HTR-8/SVneo (cell line): ENCODE data around the gene POC1A.

Experiments
- DNase-seq: peaks from one replicate; pipeline ENCODE4 v3.0.0; 2011; ENCODE audit warnings: low spot score, mixed read lengths; ENCODE audit not compliant: insufficient read length
- FAIRE-seq: peaks from 2 replicates; lab custom pipeline; 2011; peaks lifted over from hg19 to GRCh38; lab: Jason Lieb, UNC

The POC1A gene

GRCh38 chr3:52154135-52155094, at the start of gene POC1A:
Gene POC1A, minus strand, starts transcription at chr3:52154423. Its CDS starts 51 bp downstream, at chr3:52154372.
- DNase-seq (peak; percentile 97), FAIRE-seq (peak; percentile 98)

DNA sequence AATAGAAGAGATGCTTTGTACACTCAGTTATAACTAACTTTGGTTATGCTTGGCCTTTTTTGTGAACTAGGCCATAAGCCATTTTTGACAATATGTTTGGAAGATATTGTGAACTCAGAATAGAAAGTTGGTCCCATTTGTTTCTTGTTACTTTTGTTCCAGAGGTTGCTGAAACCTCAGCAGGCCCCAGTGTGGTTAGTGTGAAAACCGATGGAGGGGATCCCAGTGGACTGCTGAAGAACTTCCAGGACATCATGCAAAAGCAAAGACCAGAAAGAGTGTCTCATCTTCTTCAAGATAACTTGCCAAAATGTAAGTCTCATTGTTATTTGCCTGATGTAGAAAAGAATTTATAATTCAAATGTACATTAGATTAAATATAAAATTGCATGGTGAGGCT, 49.5 kb upstream of the POC1A start:
- no peak for FAIRE-seq
- no peak for DNase-seq

DNA sequence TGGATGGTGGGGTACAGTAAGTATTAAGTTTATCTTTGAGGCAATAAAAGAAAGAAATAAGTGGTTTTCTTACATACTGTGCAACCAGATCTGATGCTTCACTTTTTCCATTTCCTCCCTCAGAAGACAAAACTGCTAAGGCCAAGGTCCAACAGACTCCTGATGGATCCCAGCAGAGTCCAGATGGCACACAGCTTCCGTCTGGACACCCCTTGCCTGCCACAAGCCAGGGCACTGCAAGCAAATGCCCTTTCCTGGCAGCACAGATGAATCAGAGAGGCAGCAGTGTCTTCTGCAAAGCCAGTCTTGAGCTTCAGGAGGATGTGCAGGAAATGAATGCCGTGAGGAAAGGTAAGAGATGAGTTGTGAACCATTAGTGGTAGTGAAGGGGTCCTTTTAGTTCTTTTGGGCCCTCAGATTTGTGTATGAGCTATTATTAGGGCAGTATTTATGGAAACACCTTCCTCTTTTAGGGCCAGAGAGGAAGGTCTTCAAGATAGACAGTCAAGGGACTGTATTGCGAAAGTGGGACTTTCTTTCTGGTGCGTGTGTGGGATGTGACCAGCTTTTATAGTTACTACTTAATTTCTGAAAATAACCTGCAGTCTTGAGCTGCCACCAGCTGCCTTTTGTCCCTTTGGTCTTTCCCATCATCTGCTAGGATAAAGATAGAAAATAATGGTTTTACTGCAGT, 48.3 kb upstream of the POC1A start:
- DNase-seq, result no peak

GRCh38 chr3:52200981-52201679, 46.9 kb upstream of the POC1A start:
- FAIRE-seq (no peak), DNase-seq (no peak)

More for the DNA sequence above, 48.3 kb upstream of the POC1A start:
- no peak for FAIRE-seq

DNA sequence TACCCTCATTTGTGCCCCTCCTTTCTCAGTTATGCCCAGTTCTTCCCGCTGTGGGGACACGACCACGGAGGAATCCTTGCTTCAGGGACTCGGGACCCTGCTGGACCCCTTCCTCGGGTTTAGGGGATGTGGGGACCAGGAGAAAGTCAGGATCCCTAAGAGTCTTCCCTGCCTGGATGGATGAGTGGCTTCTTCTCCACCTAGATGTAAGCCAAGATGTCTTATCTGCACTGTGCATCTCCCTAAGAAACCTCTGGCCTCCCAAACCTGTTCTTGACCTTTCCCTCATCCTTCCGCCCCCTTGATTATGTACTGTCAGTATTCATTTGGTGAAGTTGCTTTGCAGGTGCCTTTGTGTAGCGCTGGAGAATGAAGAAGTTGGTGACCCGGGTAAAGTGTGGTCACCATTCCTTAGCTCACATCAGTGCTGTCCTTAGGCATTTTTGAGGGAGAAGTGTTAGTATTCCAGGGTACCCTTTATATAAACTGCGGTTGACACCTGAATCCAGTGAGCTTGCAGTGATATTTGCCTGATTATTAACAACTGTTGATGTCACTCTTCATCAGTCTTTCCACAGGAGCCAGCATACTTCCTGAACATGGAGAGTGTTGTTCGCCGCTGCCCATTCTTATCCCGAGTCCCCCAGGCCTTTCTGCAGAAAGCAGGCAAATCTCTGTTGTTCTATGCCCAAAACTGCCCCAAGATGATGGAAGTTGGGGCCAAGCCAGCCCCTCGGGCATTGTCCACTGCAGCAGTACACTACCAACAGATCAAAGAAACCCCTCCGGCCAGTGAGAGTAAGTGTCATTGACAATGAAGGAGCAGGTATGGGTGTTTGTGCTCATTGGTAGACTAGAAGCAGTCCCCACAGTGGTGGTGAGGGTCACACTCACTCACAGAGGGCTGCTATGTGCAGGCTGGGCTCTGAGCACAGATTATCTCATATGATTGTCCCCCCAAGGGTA, 44.7 kb upstream of the POC1A start:
- peak; percentile 59 for FAIRE-seq
- no peak for DNase-seq

DNA sequence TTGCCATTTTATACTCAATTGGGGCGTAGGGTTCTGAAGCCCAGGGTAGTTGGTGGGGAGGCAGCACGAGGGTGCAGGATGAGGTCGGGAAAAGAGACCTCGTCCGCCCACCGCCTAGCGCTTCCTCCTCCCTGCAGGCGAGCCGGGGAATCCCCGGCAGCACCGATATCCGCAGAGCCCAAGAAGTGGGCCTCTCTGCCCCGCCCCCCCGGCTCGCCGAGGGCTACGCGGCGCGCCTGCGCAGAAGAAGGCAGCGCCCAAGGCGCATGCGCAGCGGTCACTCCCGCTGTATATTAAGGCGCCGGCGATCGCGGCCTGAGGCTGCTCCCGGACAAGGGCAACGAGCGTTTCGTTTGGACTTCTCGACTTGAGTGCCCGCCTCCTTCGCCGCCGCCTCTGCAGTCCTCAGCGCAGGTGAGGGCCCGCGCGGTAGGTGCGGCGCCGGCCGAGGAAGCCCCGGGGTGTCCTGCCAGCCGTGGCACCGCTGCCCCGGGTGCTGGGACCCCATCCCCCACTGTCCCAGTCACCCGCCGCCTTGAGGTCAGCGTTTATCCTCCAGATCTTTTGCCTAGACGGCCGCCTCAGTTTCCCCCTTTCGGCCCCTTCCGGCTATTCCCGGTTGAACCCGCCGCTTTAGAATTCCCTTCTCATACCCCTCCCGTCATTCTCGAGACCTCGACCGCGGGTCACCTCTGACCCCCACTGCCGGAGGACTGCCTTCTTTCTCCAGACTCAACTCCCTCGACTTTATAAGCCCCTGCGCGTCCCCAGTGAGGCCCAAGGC, 43.8 kb upstream of the POC1A start, which contains the start of gene ALAS1:
ALAS1 (plus strand) TSS at position 319 of the 784 bp plus-strand sequence. CDS start 1,082 bp downstream, outside the sequence.
- DNase-seq (peak; percentile 98), FAIRE-seq (peak; percentile 97)

DNA sequence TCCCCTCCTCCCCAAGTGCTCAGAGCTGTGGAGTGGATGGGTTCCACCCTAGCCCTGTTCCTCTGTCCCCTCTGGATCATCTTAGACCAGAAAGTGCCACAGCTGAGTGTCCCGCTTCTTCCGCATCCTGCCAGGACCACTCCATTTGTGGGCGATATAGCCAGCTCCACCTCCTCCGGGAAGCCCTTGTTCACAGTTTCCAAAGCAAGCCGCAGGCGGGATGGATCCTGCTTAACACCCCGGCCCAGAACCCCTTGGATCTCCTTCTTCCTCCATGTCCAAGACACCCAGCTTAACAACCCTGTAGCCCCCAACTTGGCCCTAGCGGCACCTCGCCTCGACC, 43.2 kb upstream of the POC1A start:
- FAIRE-seq, result no peak
- DNase-seq, result no peak

DNA sequence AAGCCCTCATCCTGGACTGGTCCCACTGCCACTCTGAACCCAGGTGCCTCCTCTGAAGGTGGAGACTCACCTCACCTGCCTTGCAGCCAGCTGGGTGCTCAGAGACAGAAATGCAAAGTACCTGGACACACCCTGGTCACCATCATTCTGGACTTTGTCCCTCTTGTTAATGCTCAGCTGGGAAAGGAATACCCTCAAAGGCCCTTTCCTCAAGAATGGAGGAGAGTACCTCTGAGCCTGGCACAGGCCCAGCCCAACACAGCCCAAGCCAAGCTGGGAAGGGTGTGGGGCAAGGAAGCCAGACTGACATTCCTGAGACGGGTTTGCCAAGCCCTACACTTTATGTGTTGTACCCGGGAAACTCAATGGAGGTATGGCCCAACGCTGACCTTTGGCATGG, 42.8 kb upstream of the POC1A start:
- DNase-seq (no peak), FAIRE-seq (peak; percentile 87)

- DNase-seq (no peak), FAIRE-seq (no peak)
These were observed 41.7 kb upstream of the POC1A start for GRCh38 chr3:52195823-52196331.

GRCh38 chr3:52195291-52195597, 41.0 kb upstream of the POC1A start:
- DNase-seq (no peak), FAIRE-seq (no peak)

- FAIRE-seq (peak; percentile 33), DNase-seq (no peak)
These were observed 40.5 kb upstream of the POC1A start for GRCh38 chr3:52194485-52195290.

DNA sequence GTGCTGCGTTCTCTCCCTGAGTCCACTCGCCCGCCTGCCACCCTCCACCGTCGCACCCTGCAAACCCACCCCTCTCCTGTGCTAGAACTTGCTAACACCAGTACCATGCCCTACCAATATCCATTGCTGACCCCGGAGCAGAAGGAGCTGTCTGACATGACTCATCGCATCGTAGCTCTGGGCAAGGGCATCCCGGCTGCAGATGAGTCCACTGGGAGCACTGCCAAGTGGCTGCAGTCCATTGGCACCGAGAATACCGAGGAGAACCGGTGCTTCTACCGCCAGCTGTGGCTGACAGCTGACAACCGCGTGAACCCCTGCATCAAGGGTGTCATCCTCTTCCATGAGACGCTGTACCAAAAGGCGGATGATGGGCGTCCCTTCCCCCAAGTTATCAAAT, 38.8 kb upstream of the POC1A start:
- DNase-seq (peak; percentile 75), FAIRE-seq (peak; percentile 85)

DNA sequence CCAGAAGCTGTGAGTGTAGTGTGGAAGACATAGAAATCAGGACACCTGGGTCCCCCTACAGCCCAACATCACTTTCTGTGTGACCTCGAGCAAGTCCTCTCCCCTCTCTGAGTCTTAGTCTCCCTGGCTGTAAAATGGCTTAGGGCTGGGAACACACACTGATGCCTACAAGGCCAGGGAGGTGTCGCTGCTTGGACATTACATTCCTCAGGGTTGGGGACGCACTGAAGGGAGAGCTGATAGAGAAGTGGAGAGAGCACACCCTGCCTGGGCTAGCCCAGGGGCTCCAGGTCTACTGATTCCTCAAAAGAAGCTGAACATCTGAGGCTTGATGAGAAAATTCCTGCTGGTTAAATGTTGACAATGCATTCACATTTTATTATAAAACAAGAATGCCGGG, 37.4 kb upstream of the POC1A start:
- DNase-seq, result no peak
- no peak for FAIRE-seq

DNA sequence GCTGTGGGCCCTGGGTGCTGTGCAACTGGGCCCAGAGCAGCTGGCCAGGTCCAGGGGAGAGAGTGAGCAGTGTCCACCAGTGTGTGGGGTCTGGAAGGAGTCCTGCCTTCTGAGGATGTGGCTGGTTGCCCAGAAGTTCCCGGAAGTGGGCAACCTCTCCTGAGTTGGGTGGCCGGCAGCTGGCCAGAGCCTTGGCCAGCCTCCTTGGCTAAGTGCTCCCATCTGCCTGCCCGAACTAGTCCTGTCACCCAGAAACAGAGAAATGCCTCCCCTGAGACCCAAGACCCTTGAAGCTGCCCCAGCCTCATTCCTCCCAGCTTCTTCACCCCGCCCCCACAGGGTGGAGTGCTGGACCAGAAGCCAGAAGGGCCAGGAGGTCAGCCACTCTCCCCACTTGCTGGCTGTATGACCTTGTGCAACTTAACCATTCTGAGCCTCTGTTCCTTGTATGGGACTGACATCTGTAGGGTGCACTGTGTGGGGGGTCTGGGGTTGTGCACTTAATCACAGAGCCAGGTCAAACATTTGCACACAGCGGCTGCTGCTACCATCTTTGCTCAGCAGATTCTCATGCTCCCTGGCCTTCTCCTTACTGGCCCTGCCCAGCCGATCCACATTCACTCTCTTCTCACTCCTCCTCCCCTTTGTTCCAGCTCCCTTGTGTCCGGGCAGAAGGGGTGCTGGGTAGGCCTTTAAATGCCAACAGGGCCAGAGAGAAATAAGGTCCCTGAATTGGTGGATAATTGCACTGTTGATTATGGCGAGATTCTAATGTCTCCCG, 36.3 kb upstream of the POC1A start:
- DNase-seq (no peak), FAIRE-seq (no peak)

DNA sequence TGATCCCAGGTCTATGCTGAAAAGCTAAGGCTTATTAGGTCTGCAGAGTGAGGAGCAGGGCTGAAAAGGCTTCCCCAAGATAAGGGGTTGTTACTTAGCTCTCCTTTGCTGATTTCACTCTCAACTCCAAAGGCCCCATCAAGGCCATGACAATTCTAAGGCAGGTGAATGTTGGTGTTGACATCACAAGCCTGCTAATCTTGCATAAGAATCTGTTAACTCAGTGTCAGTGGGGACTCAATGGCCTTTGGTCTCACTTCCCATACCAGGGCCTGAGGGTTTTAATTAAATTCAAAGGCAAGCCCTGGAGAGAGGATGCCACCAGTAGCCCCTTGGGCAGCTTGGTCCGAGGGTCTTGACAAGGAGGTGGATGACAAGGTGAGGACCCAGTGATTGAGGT, 34.3 kb upstream of the POC1A start:
- FAIRE-seq (no peak), DNase-seq (no peak)

DNA sequence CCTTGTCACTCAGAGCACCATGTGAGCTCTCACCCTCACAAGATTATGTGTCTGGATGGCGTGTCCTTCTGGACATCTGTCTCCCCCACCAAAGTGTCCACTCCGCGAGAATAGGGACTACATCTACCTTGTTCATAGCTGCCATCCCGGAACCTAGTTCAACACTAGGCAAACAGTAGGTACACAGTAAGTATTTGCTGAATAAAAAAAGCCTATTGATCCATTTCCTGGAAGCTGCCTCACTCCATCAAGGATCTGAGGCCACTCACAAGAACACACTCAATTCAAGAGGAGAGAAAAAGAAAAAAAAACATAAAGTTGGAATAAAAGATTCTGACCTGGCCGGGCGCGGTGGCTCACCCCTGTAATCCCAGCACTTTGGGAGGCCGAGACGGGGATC, 32.5 kb upstream of the POC1A start:
- DNase-seq (no peak), FAIRE-seq (no peak)

GRCh38 chr3:52185837-52186236, 31.6 kb upstream of the POC1A start:
- DNase-seq, result no peak
- FAIRE-seq, result no peak
